GM12873 (cell line): ENCODE measurements around the gene ENOSF1.

Experiments
- CTCF ChIP-seq: IDR thresholded peaks from 2 replicates; pipeline ENCODE4 v1.5.1; 2012; ENCODE audit warnings: low read depth, mild to moderate bottlenecking, moderate library complexity, low read length, control low read depth; ENCODE audit not compliant: insufficient read depth; ENCODE audit errors: missing control alignments

The ENOSF1 gene

GRCh38 chr18:677951-678381 is 34.5 kb downstream of the ENOSF1 start:
- TF ChIP-seq CTCF, result no peak

GRCh38 chr18:677145-677544 is 35.3 kb downstream of the ENOSF1 start:
- no peak for TF ChIP-seq CTCF

GRCh38 chr18:676736-677135 is 35.7 kb downstream of the ENOSF1 start:
- TF ChIP-seq CTCF, result no peak

- no peak for TF ChIP-seq CTCF
Observed at GRCh38 chr18:676069-676468, 36.4 kb downstream of the ENOSF1 start.

GRCh38 chr18:675307-675706 is 37.1 kb downstream of the ENOSF1 start:
- TF ChIP-seq CTCF, result no peak

GRCh38 chr18:673769-674168 is 38.7 kb downstream of the ENOSF1 start:
- no peak for TF ChIP-seq CTCF

- TF ChIP-seq CTCF, result no peak
Observed at GRCh38 chr18:673317-673716, 39.1 kb downstream of the ENOSF1 start.
